ENCODE results near the gene COL6A1.

COL6A1 gene

GRCh38 chr21:46054451-46054881 is 72.9 kb downstream of the COL6A1 start:
- H3K27me3 ChIP-seq (ENCODE audit: insufficient read depth, low read depth, severe bottlenecking), result no peaks in the 10 kb centered on the region
- TF ChIP-seq, protein P1, sequence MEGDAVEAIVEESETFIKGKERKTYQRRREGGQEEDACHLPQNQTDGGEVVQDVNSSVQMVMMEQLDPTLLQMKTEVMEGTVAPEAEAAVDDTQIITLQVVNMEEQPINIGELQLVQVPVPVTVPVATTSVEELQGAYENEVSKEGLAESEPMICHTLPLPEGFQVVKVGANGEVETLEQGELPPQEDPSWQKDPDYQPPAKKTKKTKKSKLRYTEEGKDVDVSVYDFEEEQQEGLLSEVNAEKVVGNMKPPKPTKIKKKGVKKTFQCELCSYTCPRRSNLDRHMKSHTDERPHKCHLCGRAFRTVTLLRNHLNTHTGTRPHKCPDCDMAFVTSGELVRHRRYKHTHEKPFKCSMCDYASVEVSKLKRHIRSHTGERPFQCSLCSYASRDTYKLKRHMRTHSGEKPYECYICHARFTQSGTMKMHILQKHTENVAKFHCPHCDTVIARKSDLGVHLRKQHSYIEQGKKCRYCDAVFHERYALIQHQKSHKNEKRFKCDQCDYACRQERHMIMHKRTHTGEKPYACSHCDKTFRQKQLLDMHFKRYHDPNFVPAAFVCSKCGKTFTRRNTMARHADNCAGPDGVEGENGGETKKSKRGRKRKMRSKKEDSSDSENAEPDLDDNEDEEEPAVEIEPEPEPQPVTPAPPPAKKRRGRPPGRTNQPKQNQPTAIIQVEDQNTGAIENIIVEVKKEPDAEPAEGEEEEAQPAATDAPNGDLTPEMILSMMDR (IDR thresholded peaks at IDR 0.05; ENCODE audit: low read depth, low read length), result no peak
- H3K36me3 ChIP-seq, result no peaks in the 10 kb centered on the region
- H3K9me3 ChIP-seq (ENCODE audit: severe bottlenecking), result peaks cover 10% of the 10 kb centered on the region
- DNase-seq, result no peak
- no peak overlapping the region for H3K4me3 ChIP-seq (ENCODE audit: low read depth, low read length)
- no peak overlapping the region for H3K27ac ChIP-seq

All from WERI-Rb-1 (cell line).